ENCODE measurements around the gene HSD3B7. TPM values are rescaled to one million over a fixed set of nuclear protein-coding genes. Genes with fewer than 3 reads are reported as not detected.

The HSD3B7 gene
- total RNA-seq, 1 donor = 26.8 TPM

GRCh38 chr16:30995927-30996323 is 10.9 kb downstream of the HSD3B7 start:
- no peak overlapping the region for H3K4me3 ChIP-seq (ENCODE audit: low read depth, low read length)
- TF ChIP-seq CTCF (IDR thresholded peaks at IDR 0.05; ENCODE audit: insufficient read depth, low read depth, low read length) = no peak
- DNase-seq (ENCODE audit: low read depth) = no peak

- DNase-seq (ENCODE audit: low read depth) = peak; percentile 24
- TF ChIP-seq CTCF (IDR thresholded peaks at IDR 0.05; ENCODE audit: insufficient read depth, low read depth, low read length) = no peak
- peak overlapping the region; percentile 75 for H3K4me3 ChIP-seq (ENCODE audit: low read depth, low read length)
Observed at GRCh38 chr16:30996324-30996984, 11.4 kb downstream of the HSD3B7 start.

GRCh38 chr16:30996985-30997724 is 12.1 kb downstream of the HSD3B7 start:
- DNase-seq (ENCODE audit: low read depth) = peak; percentile 74
- H3K4me3 ChIP-seq (ENCODE audit: low read depth, low read length) = peak overlapping the region; percentile 75
- TF ChIP-seq CTCF (IDR thresholded peaks at IDR 0.05; ENCODE audit: insufficient read depth, low read depth, low read length) = no peak

GRCh38 chr16:30997725-30998711 is 13.0 kb downstream of the HSD3B7 start:
- TF ChIP-seq CTCF (IDR thresholded peaks at IDR 0.05; ENCODE audit: insufficient read depth, low read depth, low read length) = no peak
- H3K4me3 ChIP-seq (ENCODE audit: low read depth, low read length) = peak overlapping the region; percentile 75
- DNase-seq (ENCODE audit: low read depth) = peak; percentile 69

- no peak for DNase-seq (ENCODE audit: low read depth)
- no peak overlapping the region for H3K4me3 ChIP-seq (ENCODE audit: low read depth, low read length)
- TF ChIP-seq CTCF (IDR thresholded peaks at IDR 0.05; ENCODE audit: insufficient read depth, low read depth, low read length) = no peak
Observed at GRCh38 chr16:30998852-30999761, 14.1 kb downstream of the HSD3B7 start.
